PC-3 (cell line): ENCODE measurements around the gene AMER2. TPM values are rescaled to one million over a fixed set of nuclear protein-coding genes. Genes with fewer than 3 reads are reported as not detected.
"Not testable (repeated sequence)": the region's sequence is repeated elsewhere in the genome, so short reads cannot be mapped to it uniquely, and the experiment has no call there.

Source experiments
- ATAC-seq: fragments of 200-7000 bp; cut with Tn5 transposase; 2 replicates; pipeline ENCODE4 v1.9.1; 2020; ENCODE audit warnings: mild to moderate bottlenecking, moderate library complexity
- BruUV-seq: library from RNA; stranded (reverse); fragments of 400-500 nt; replicated peaks from 2 replicates; lab custom pipeline; 2021; lab: Mats Ljungman, UMichigan
- CTCF ChIA-PET: fragments of 300-600 bp; sonication (Branson Sonifier 250); formaldehyde crosslinking; loops from one replicate; lab custom pipeline; 2022; ENCODE audit warnings: antibody characterized with exemption; lab: Charles Lee
- POLR2A ChIA-PET: fragments of 300-600 bp; sonication (Branson Sonifier 250); formaldehyde crosslinking; loops from one replicate; lab custom pipeline; 2022; ENCODE audit warnings: antibody characterized with exemption; ENCODE audit not compliant: unreplicated experiment; lab: Charles Lee
- DNase-seq: peaks from one replicate; pipeline ENCODE4 v3.0.0-alpha.2; 2015
- H2AFZ ChIP-seq: fragments of 300-600 bp; sonication (generic); 2 replicates; pipeline ENCODE4 v1.6.0; 2016; ENCODE audit warnings: antibody characterized with exemption, low read length
- H3F3A ChIP-seq: fragments of 300-600 bp; sonication (generic); one replicate; pipeline ENCODE4 v1.6.0; 2017; ENCODE audit warnings: antibody characterized with exemption, low read length, control low read depth, mild to moderate bottlenecking; ENCODE audit not compliant: unreplicated experiment
- H3K27ac ChIP-seq: fragments of 300-600 bp; sonication (generic); 2 replicates; pipeline ENCODE4 v1.5.1; 2016; ENCODE audit warnings: mild to moderate bottlenecking, low read length
- H3K27me3 ChIP-seq: fragments of 300-600 bp; sonication (generic); 2 replicates; pipeline ENCODE4 v1.6.1; 2016; ENCODE audit warnings: low read length, mixed read lengths
- H3K36me3 ChIP-seq: fragments of 300-600 bp; sonication (generic); 2 replicates; pipeline ENCODE4 v1.6.1; 2016; ENCODE audit warnings: low read depth, mixed run types, low read length, mixed read lengths
- H3K4me1 ChIP-seq: fragments of 300-600 bp; sonication (generic); 2 replicates; pipeline ENCODE4 v1.5.1; 2016; ENCODE audit warnings: low read length; ENCODE audit not compliant: insufficient read depth
- H3K4me2 ChIP-seq: fragments of 300-600 bp; sonication (generic); 2 replicates; pipeline ENCODE4 v1.6.0; 2016; ENCODE audit warnings: low read length
- H3K4me3 ChIP-seq: fragments of 300-600 bp; sonication (generic); 2 replicates; pipeline ENCODE4 v1.5.1; 2016; ENCODE audit warnings: mild to moderate bottlenecking, low read length, mixed read lengths
- H3K79me2 ChIP-seq: fragments of 300-600 bp; sonication (generic); 2 replicates; pipeline ENCODE4 v1.6.1; 2017; ENCODE audit warnings: low read length, mixed read lengths
- H3K9ac ChIP-seq: fragments of 300-600 bp; sonication (generic); 2 replicates; pipeline ENCODE4 v1.6.0; 2016; ENCODE audit warnings: mild to moderate bottlenecking, low read length
- H3K9me2 ChIP-seq: fragments of 300-600 bp; sonication (generic); replicated peaks from 2 replicates; pipeline ENCODE4 v1.6.1; 2016; ENCODE audit warnings: mixed run types, low read length, mixed read lengths
- H3K9me3 ChIP-seq: fragments of 300-600 bp; sonication (generic); 2 replicates; pipeline ENCODE4 v1.6.1; 2016; ENCODE audit warnings: low read length, mixed read lengths
- H4K20me1 ChIP-seq: fragments of 300-600 bp; sonication (generic); 2 replicates; pipeline ENCODE4 v1.6.1; 2016; ENCODE audit warnings: low read length, mixed read lengths
- CTCF ChIP-seq: fragments of 300-600 bp; sonication (generic); conservative IDR thresholded peaks from 2 replicates; pipeline ENCODE4 v1.5.1; 2017; ENCODE audit warnings: antibody characterized with exemption, low read depth, mild to moderate bottlenecking, low read length
- EZH2 ChIP-seq: fragments of 300-600 bp; sonication (generic); IDR thresholded peaks from one replicate; pipeline ENCODE4 v1.6.1; 2017; ENCODE audit warnings: antibody characterized with exemption, mild to moderate bottlenecking, low read length; ENCODE audit not compliant: unreplicated experiment
- EZH2phosphoT487 ChIP-seq: fragments of 300-600 bp; sonication (generic); IDR thresholded peaks from 2 replicates; pipeline ENCODE4 v1.6.1; 2018; ENCODE audit warnings: mild to moderate bottlenecking, antibody characterized with exemption, low read length, borderline replicate concordance
- intact Hi-C: fragments of 100-400 bp; cut with micrococcal nuclease; formaldehyde crosslinking; loops from 2 replicates; pipeline ENCODE4 v1.9.0; 2023
- total RNA-seq: library from RNA; depleted of rRNA; stranded (reverse); fragments of >200 nt; gene quantifications from 2 replicates; pipeline ENCODE4 v1.2.3, GENCODE V29; 2014

The AMER2 gene
- total RNA-seq, 1 experiment from 2014 or later, result not detected

- Histone ChIP-seq H3K9me3 (no peaks in the 10 kb centered on the region), H3K4me3 (no peak overlapping the region), H3K36me3 (no peaks in the 10 kb centered on the region), H3K4me1 (no peaks in the 10 kb centered on the region), H3K79me2 (no peaks in the 10 kb centered on the region), H3F3A (no peaks in the 10 kb centered on the region), H3K4me2 (no peak overlapping the region), H3K9me2 (no peaks in the 10 kb centered on the region), H2AFZ (no peak overlapping the region), H3K9ac (no peak overlapping the region), H3K27me3 (peaks cover 40% of the 10 kb centered on the region), H4K20me1 (no peaks in the 10 kb centered on the region), H3K27ac (no peak overlapping the region)
- intact Hi-C loops, result no loop called here
- ChIA-PET CTCF (no interaction called here), POLR2A (no interaction called here)
- TF ChIP-seq EZH2 (no peak), CTCF (no peak), EZH2phosphoT487 (no peak)
- DNase-seq (no peak), ATAC-seq (no peak)
- no TSS peak for BruUV-seq
These were observed 5.8 kb downstream of the AMER2 start for GRCh38 chr13:25166306-25166705.

GRCh38 chr13:25165663-25166062 is 6.4 kb downstream of the AMER2 start:
- BruUV-seq, result no TSS peak
- Histone ChIP-seq H4K20me1 (no peaks in the 10 kb centered on the region), H3K36me3 (no peaks in the 10 kb centered on the region), H3K4me1 (no peaks in the 10 kb centered on the region), H3K4me2 (no peak overlapping the region), H3K9ac (no peak overlapping the region), H3K27me3 (peaks cover 39% of the 10 kb centered on the region), H3K9me3 (no peaks in the 10 kb centered on the region), H2AFZ (no peak overlapping the region), H3K27ac (no peak overlapping the region), H3K79me2 (no peaks in the 10 kb centered on the region), H3K4me3 (no peak overlapping the region), H3F3A (no peaks in the 10 kb centered on the region), H3K9me2 (no peaks in the 10 kb centered on the region)
- ChIA-PET POLR2A (no interaction called here), CTCF (no interaction called here)
- intact Hi-C loops, result no loop called here
- DNase-seq (no peak), ATAC-seq (no peak)
- no peak for TF ChIP-seq CTCF
- TF ChIP-seq EZH2phosphoT487, result no peak
- TF ChIP-seq EZH2, result no peak

- H3K9me3 ChIP-seq, POLR2A ChIA-PET, H3K36me3 ChIP-seq, H3K27ac ChIP-seq, H3K4me2 ChIP-seq, H4K20me1 ChIP-seq, DNase-seq, ATAC-seq, H3F3A ChIP-seq, H3K9me2 ChIP-seq, H2AFZ ChIP-seq, H3K9ac ChIP-seq, H3K4me1 ChIP-seq, H3K4me3 ChIP-seq, BruUV-seq, intact Hi-C loops, CTCF ChIA-PET, H3K79me2 ChIP-seq: not testable (repeated sequence)
- H3K27me3 ChIP-seq, result peaks cover 39% of the 10 kb centered on the region
These were observed 6.9 kb downstream of the AMER2 start for GRCh38 chr13:25165163-25165562.
